ENCODE measurements around the gene SYT11. TPM values are rescaled to one million over a fixed set of nuclear protein-coding genes. Genes with fewer than 3 reads are reported as not detected.
A peak's percentile ranks its signal among the peaks of the same experiment; 100 is the strongest.

The SYT11 gene
- total RNA-seq, 1 donor from 2014 or later, result 22.3 TPM

GRCh38 chr1:155840386-155840785, 19.0 kb upstream of the SYT11 start:
- Histone ChIP-seq H3K79me2 (ENCODE audit: insufficient read depth, low read length) (peaks cover 90% of the 10 kb centered on the region), H4K20me1 (ENCODE audit: insufficient read depth, low read length) (peaks cover 53% of the 10 kb centered on the region), H3K27me3 (ENCODE audit: insufficient read depth, low read length) (no peaks in the 10 kb centered on the region), H3K27ac (ENCODE audit: low read depth, low read length) (no peak overlapping the region), H3K4me2 (ENCODE audit: low read length) (no peak overlapping the region), H3K9ac (ENCODE audit: low read length) (no peak overlapping the region), H3K36me3 (ENCODE audit: insufficient read depth, low read length) (peaks cover 9% of the 10 kb centered on the region), H3K4me1 (ENCODE audit: insufficient read depth, low read length) (no peaks in the 10 kb centered on the region), H3K4me3 (ENCODE audit: insufficient read depth, low read depth, low read length) (no peak overlapping the region), H3K9me3 (ENCODE audit: insufficient read depth, low read depth, low read length) (no peaks in the 10 kb centered on the region), H2AFZ (ENCODE audit: low read depth, low read length) (no peak overlapping the region)
- no peak for FAIRE-seq
- H3K4me1 Mint-ChIP-seq (ENCODE audit: low read depth, unreplicated experiment), result no peaks in the 10 kb centered on the region
- no peak for DNase-seq (ENCODE audit: low read depth)
- no peak overlapping the region for H3K27ac Mint-ChIP-seq (ENCODE audit: unreplicated experiment)
- H3K9me3 Mint-ChIP-seq (ENCODE audit: unreplicated experiment), result no peaks in the 10 kb centered on the region
- TF ChIP-seq CTCF (IDR thresholded peaks at IDR 0.05; ENCODE audit: insufficient read depth, low read depth, low read length), result no peak
- H3K4me3 Mint-ChIP-seq (ENCODE audit: unreplicated experiment), result no peak overlapping the region
- H3K27me3 Mint-ChIP-seq (ENCODE audit: low read depth, unreplicated experiment), result no peaks in the 10 kb centered on the region
- peaks cover 18% of the 10 kb centered on the region for H3K36me3 Mint-ChIP-seq (ENCODE audit: low read depth, unreplicated experiment)

- FAIRE-seq, result no peak
- no peak overlapping the region for H2AFZ ChIP-seq (ENCODE audit: low read depth, low read length)
- Mint-ChIP-seq H3K27me3 (ENCODE audit: low read depth, unreplicated experiment) (no peaks in the 10 kb centered on the region), H3K36me3 (ENCODE audit: low read depth, unreplicated experiment) (peaks cover 21% of the 10 kb centered on the region), H3K27ac (ENCODE audit: unreplicated experiment) (no peak overlapping the region), H3K9me3 (ENCODE audit: unreplicated experiment) (no peaks in the 10 kb centered on the region), H3K4me3 (ENCODE audit: unreplicated experiment) (no peak overlapping the region), H3K4me1 (ENCODE audit: low read depth, unreplicated experiment) (peaks cover 6% of the 10 kb centered on the region)
- H3K9ac ChIP-seq (ENCODE audit: low read length), result no peak overlapping the region
- H3K4me3 ChIP-seq (ENCODE audit: insufficient read depth, low read depth, low read length), result no peak overlapping the region
- no peak for TF ChIP-seq CTCF (IDR thresholded peaks at IDR 0.05; ENCODE audit: insufficient read depth, low read depth, low read length)
- TF ChIP-seq EZH2 (IDR thresholded peaks at IDR 0.05; ENCODE audit: insufficient read depth, low read length), result no peak
- no peaks in the 10 kb centered on the region for H3K4me1 ChIP-seq (ENCODE audit: insufficient read depth, low read length)
- no peak for DNase-seq (ENCODE audit: low read depth)
- no peaks in the 10 kb centered on the region for H3K9me3 ChIP-seq (ENCODE audit: insufficient read depth, low read depth, low read length)
- peaks cover 97% of the 10 kb centered on the region for H3K79me2 ChIP-seq (ENCODE audit: insufficient read depth, low read length)
- no peak overlapping the region for H3K4me2 ChIP-seq (ENCODE audit: low read length)
- H3K27ac ChIP-seq (ENCODE audit: low read depth, low read length), result no peak overlapping the region
- no peaks in the 10 kb centered on the region for H3K27me3 ChIP-seq (ENCODE audit: insufficient read depth, low read length)
- H3K36me3 ChIP-seq (ENCODE audit: insufficient read depth, low read length), result peaks cover 7% of the 10 kb centered on the region
- H4K20me1 ChIP-seq (ENCODE audit: insufficient read depth, low read length), result peaks cover 75% of the 10 kb centered on the region
Observed at GRCh38 chr1:155844860-155845421, 14.4 kb upstream of the SYT11 start.

- FAIRE-seq (no peak), DNase-seq (ENCODE audit: low read depth) (no peak)
- H3K4me3 Mint-ChIP-seq (ENCODE audit: unreplicated experiment), result peak overlapping the region; percentile 4
- no peaks in the 10 kb centered on the region for H3K9me3 Mint-ChIP-seq (ENCODE audit: unreplicated experiment)
- no peaks in the 10 kb centered on the region for H3K9me3 ChIP-seq (ENCODE audit: insufficient read depth, low read depth, low read length)
- peaks cover 26% of the 10 kb centered on the region for H3K36me3 Mint-ChIP-seq (ENCODE audit: low read depth, unreplicated experiment)
- H3K4me3 ChIP-seq (ENCODE audit: insufficient read depth, low read depth, low read length), result no peak overlapping the region
- H3K4me1 Mint-ChIP-seq (ENCODE audit: low read depth, unreplicated experiment), result peaks cover 6% of the 10 kb centered on the region
- H3K27ac Mint-ChIP-seq (ENCODE audit: unreplicated experiment), result no peak overlapping the region
- H3K4me2 ChIP-seq (ENCODE audit: low read length), result no peak overlapping the region
- TF ChIP-seq CTCF (IDR thresholded peaks at IDR 0.05; ENCODE audit: insufficient read depth, low read depth, low read length), result no peak
- TF ChIP-seq EZH2 (IDR thresholded peaks at IDR 0.05; ENCODE audit: insufficient read depth, low read length), result no peak
- peaks cover 9% of the 10 kb centered on the region for H3K36me3 ChIP-seq (ENCODE audit: insufficient read depth, low read length)
- H3K4me1 ChIP-seq (ENCODE audit: insufficient read depth, low read length), result no peaks in the 10 kb centered on the region
- H3K27ac ChIP-seq (ENCODE audit: low read depth, low read length), result no peak overlapping the region
- H2AFZ ChIP-seq (ENCODE audit: low read depth, low read length), result no peak overlapping the region
- H4K20me1 ChIP-seq (ENCODE audit: insufficient read depth, low read length), result peaks cover 65% of the 10 kb centered on the region
- no peaks in the 10 kb centered on the region for H3K27me3 ChIP-seq (ENCODE audit: insufficient read depth, low read length)
- peaks cover 97% of the 10 kb centered on the region for H3K79me2 ChIP-seq (ENCODE audit: insufficient read depth, low read length)
- H3K27me3 Mint-ChIP-seq (ENCODE audit: low read depth, unreplicated experiment), result no peaks in the 10 kb centered on the region
- no peak overlapping the region for H3K9ac ChIP-seq (ENCODE audit: low read length)
Observed at GRCh38 chr1:155847823-155848529, 11.4 kb upstream of the SYT11 start.

Measured in astrocyte (in vitro differentiated cells and primary cell).